H9 (cell line): ENCODE data around the gene NIPSNAP2. TPM values are rescaled to one million over a fixed set of nuclear protein-coding genes. Genes with fewer than 3 reads are reported as not detected.

ENCODE experiments used
- DNase-seq: peaks from one replicate; pipeline ENCODE4 v3.0.0-alpha.2; 2017
- H2AFZ ChIP-seq: one replicate; pipeline ENCODE4 v1.6.1; 2013; ENCODE audit warnings: mild to moderate bottlenecking, low read length, control low read depth, moderate library complexity
- H2AK5ac ChIP-seq: 2 replicates; pipeline ENCODE4 v1.6.1; 2013; ENCODE audit warnings: low read length, control low read depth, mixed read lengths; ENCODE audit not compliant: insufficient read length
- H2BK120ac ChIP-seq: one replicate; pipeline ENCODE4 v1.6.1; 2013; ENCODE audit warnings: low read depth, mild to moderate bottlenecking, low read length, control low read depth, inconsistent platforms; ENCODE audit not compliant: poor library complexity, severe bottlenecking
- H2BK12ac ChIP-seq: 2 replicates; pipeline ENCODE4 v1.6.1; 2013; ENCODE audit warnings: low read length, control low read depth, mixed read lengths, low read depth; ENCODE audit not compliant: insufficient read length
- H2BK15ac ChIP-seq: 2 replicates; pipeline ENCODE4 v1.6.1; 2013; ENCODE audit warnings: low read depth, low read length, control low read depth
- H2BK20ac ChIP-seq: one replicate; pipeline ENCODE4 v1.6.1; 2013; ENCODE audit warnings: low read depth, mild to moderate bottlenecking, low read length, control low read depth, inconsistent platforms; ENCODE audit not compliant: poor library complexity, severe bottlenecking
- H2BK5ac ChIP-seq: 2 replicates; pipeline ENCODE4 v1.6.1; 2013; ENCODE audit warnings: low read length, control low read depth, mixed read lengths; ENCODE audit not compliant: insufficient read length
- H3K14ac ChIP-seq: 2 replicates; pipeline ENCODE4 v1.6.1; 2013; ENCODE audit warnings: low read length, control low read depth; ENCODE audit not compliant: insufficient read depth
- H3K18ac ChIP-seq: 2 replicates; pipeline ENCODE4 v1.6.1; 2013; ENCODE audit warnings: low read depth, mild to moderate bottlenecking, mixed read lengths, low read length, control low read depth; ENCODE audit not compliant: insufficient read length
- H3K23ac ChIP-seq: 2 replicates; pipeline ENCODE4 v1.6.1; 2013; ENCODE audit warnings: low read length, control low read depth, mixed read lengths, low read depth; ENCODE audit not compliant: insufficient read length
- H3K23me2 ChIP-seq: 2 replicates; pipeline ENCODE4 v1.6.1; 2013; ENCODE audit warnings: low read depth, mild to moderate bottlenecking, mixed read lengths, low read length, control low read depth; ENCODE audit not compliant: insufficient read length, poor library complexity, severe bottlenecking
- H3K27ac ChIP-seq: 2 replicates; pipeline ENCODE4 v1.5.1; 2013; ENCODE audit warnings: low read length, control low read depth, mixed read lengths, low read depth; ENCODE audit not compliant: insufficient read length
- H3K27me3 ChIP-seq: 2 replicates; pipeline ENCODE4 v1.6.1; 2013; ENCODE audit warnings: low read length, control low read depth, inconsistent platforms; ENCODE audit not compliant: insufficient read depth
- H3K4ac ChIP-seq: 2 replicates; pipeline ENCODE4 v1.6.1; 2013; ENCODE audit warnings: low read depth, mild to moderate bottlenecking, control low read depth, inconsistent platforms, low read length, moderate library complexity
- H3K4me1 ChIP-seq: 2 replicates; pipeline ENCODE4 v1.6.1; 2013; ENCODE audit warnings: low read length, control low read depth, inconsistent platforms; ENCODE audit not compliant: insufficient read depth
- H3K4me2 ChIP-seq: 2 replicates; pipeline ENCODE4 v1.6.1; 2013; ENCODE audit warnings: low read length, control low read depth, mixed read lengths; ENCODE audit not compliant: insufficient read length, insufficient read depth
- H3K56ac ChIP-seq: 2 replicates; pipeline ENCODE4 v1.6.1; 2013; ENCODE audit warnings: low read depth, mild to moderate bottlenecking, mixed read lengths, low read length, control low read depth; ENCODE audit not compliant: insufficient read length
- H3K79me1 ChIP-seq: 2 replicates; pipeline ENCODE4 v1.6.1; 2013; ENCODE audit warnings: low read depth, mild to moderate bottlenecking, moderate library complexity, low read length, control low read depth, inconsistent platforms; ENCODE audit not compliant: insufficient read depth, poor library complexity, severe bottlenecking
- H3K79me2 ChIP-seq: 2 replicates; pipeline ENCODE4 v1.6.1; 2013; ENCODE audit warnings: low read length, control low read depth, inconsistent platforms; ENCODE audit not compliant: insufficient read depth
- H3K9ac ChIP-seq: 2 replicates; pipeline ENCODE4 v1.6.1; 2013; ENCODE audit warnings: low read length, control low read depth, mixed read lengths; ENCODE audit not compliant: insufficient read length; ENCODE audit errors: extremely low read depth
- H3K9me3 ChIP-seq: one replicate; pipeline ENCODE4 v1.6.1; 2013; ENCODE audit warnings: low read depth, low read length, inconsistent platforms; ENCODE audit not compliant: control insufficient read depth
- H3T11ph ChIP-seq: one replicate; pipeline ENCODE4 v1.6.1; 2013; ENCODE audit warnings: mild to moderate bottlenecking, low read length, control low read depth, inconsistent platforms
- H4K20me1 ChIP-seq: one replicate; pipeline ENCODE4 v1.6.1; 2013; ENCODE audit not compliant: control insufficient read depth, insufficient read length, insufficient read depth
- H4K5ac ChIP-seq: 2 replicates; pipeline ENCODE4 v1.6.1; 2013; ENCODE audit warnings: low read depth, mild to moderate bottlenecking, mixed read lengths, low read length, control low read depth; ENCODE audit not compliant: insufficient read length
- H4K8ac ChIP-seq: replicated peaks from 2 replicates; pipeline ENCODE4 v1.6.1; 2013; ENCODE audit warnings: low read length, control low read depth, mixed read lengths, low read depth; ENCODE audit not compliant: insufficient read length
- H4K91ac ChIP-seq: 2 replicates; pipeline ENCODE4 v1.6.1; 2013; ENCODE audit warnings: low read depth, mild to moderate bottlenecking, moderate library complexity, mixed read lengths, low read length, control low read depth; ENCODE audit not compliant: insufficient read length
- H3K27ac Mint-ChIP-seq, 3 experiments: 2 replicates in 2 of 3; 3 replicates in 1 of 3; pipeline ENCODE4 v1.8.0; 2020 to 2021; ENCODE audit warnings: mixed read lengths in 3 of 3, mild to moderate bottlenecking in 1 of 3, moderate library complexity in 1 of 3
- H3K27me3 Mint-ChIP-seq: 2 replicates; pipeline ENCODE4 v1.8.0; 2021; ENCODE audit warnings: low read depth, mild to moderate bottlenecking, moderate library complexity, mixed read lengths
- H3K36me3 Mint-ChIP-seq, 3 experiments: 2 replicates in 2 of 3; 3 replicates in 1 of 3; pipeline ENCODE4 v1.8.0; 2020 to 2021; ENCODE audit warnings: low read depth in 3 of 3, mixed read lengths in 3 of 3; ENCODE audit not compliant: insufficient read depth in 1 of 3
- H3K4me1 Mint-ChIP-seq, 2 experiments: 2 replicates each; pipeline ENCODE4 v1.8.0; 2020; ENCODE audit warnings: mixed read lengths in 2 of 2
- H3K4me3 Mint-ChIP-seq, 2 experiments: 2 replicates in 1 of 2; 3 replicates in 1 of 2; pipeline ENCODE4 v1.8.0; 2020 to 2021; ENCODE audit warnings: mild to moderate bottlenecking in 2 of 2, mixed read lengths in 2 of 2, moderate library complexity in 1 of 2
- H3K9me3 Mint-ChIP-seq, 2 experiments: 2 replicates in 1 of 2; 3 replicates in 1 of 2; pipeline ENCODE4 v1.8.0; 2020; ENCODE audit warnings: mild to moderate bottlenecking in 2 of 2, mixed read lengths in 2 of 2, moderate library complexity in 1 of 2
- CTCF ChIP-seq: fragments of 200-600 bp; sonication (generic); conservative IDR thresholded peaks from 3 replicates; pipeline ENCODE4 v1.8.0; 2021; ENCODE audit warnings: antibody characterized with exemption, mild to moderate bottlenecking
- WGBS: extraction: QIAGEN DNeasy Blood & Tissue Kit; methylation state at CpG from one replicate; pipeline ENCODE4 v1.1.7; 2013; ENCODE audit warnings: missing lambda C conversion rate, low lambda C conversion rate, mixed read lengths; ENCODE audit not compliant: insufficient read length; ENCODE audit errors: extremely low coverage; 5-methylcytosine and 5-hydroxymethylcytosine counted together
- total RNA-seq: library from RNA; stranded (reverse); gene quantifications from 2 replicates; pipeline ENCODE4 v1.2.1, GENCODE V29; 2021

NIPSNAP2 gene
- total RNA-seq, 1 experiment from 2014 or later, result 40.7 TPM

- TF ChIP-seq CTCF, result no peak
- Mint-ChIP-seq H3K4me3 (no peak overlapping the region), H3K36me3 (peaks cover 4 to 13% (median 6%) of the 10 kb centered on the region in 3 experiments; a peak in 5 of 7 replicates), H3K27ac (no peak overlapping the region), H3K4me1 (0 out of 4 replicates have a peak, but pooled peaks cover 0 to 2% of the 10 kb centered on the region in 2 experiments), H3K9me3 (peaks cover 38 to 42% of the 10 kb centered on the region in 2 experiments), H3K27me3 (peaks cover 3% of the 10 kb centered on the region; the same call in 1 of the 2 replicates)
- DNase-seq, result no peak
- Histone ChIP-seq H3K27ac (no peak overlapping the region), H3K4ac (no peak overlapping the region), H3K14ac (no peak overlapping the region), H4K20me1 (no peaks in the 10 kb centered on the region), H3K4me1 (no peaks in the 10 kb centered on the region), H2BK12ac (no peak overlapping the region), H4K8ac (no peak overlapping the region), H2AFZ (no peak overlapping the region), H2BK120ac (no peak overlapping the region), H3K9me3 (no peaks in the 10 kb centered on the region), H4K5ac (no peak overlapping the region), H4K91ac (no peak overlapping the region), H2AK5ac (no peak overlapping the region), H3K9ac (no peak overlapping the region), H3K4me2 (no peak overlapping the region), H2BK15ac (no peak overlapping the region), H2BK5ac (no peak overlapping the region), H3T11ph (no peak overlapping the region), H3K79me2 (no peaks in the 10 kb centered on the region), H3K23ac (no peak overlapping the region), H3K79me1 (no peaks in the 10 kb centered on the region), H3K23me2 (no peaks in the 10 kb centered on the region), H3K56ac (no peak overlapping the region), H3K18ac (no peak overlapping the region), H3K27me3 (no peaks in the 10 kb centered on the region), H2BK20ac (no peak overlapping the region)
- WGBS, result no CpG with 5 or more reads among the region's 5 CpGs
Measured at GRCh38 chr7:55946545-55946944, 17.8 kb upstream of the NIPSNAP2 start.
